Stomach (tissue), 9 donors: ENCODE data around the gene SH3YL1. TPM values are rescaled to one million over a fixed set of nuclear protein-coding genes. Genes with fewer than 3 reads are reported as not detected.

Source experiments
- DNase-seq, 2 donors: peaks; one replicate each; pipeline versions ENCODE4 v3.0.0 to v3.0.0-alpha.2; 2013 to 2019
- H3K27ac ChIP-seq, 5 donors: fragments of 200-600 bp in 4 of 5; sonication (generic) in 4 of 5; one replicate each; pipeline ENCODE4 v1.5.1; 2013 to 2019; ENCODE audit warnings: mild to moderate bottlenecking in 1 of 5, moderate library complexity in 1 of 5
- H3K27me3 ChIP-seq, 3 donors: fragments of 200-600 bp; sonication (generic); one replicate each; pipeline ENCODE4 v1.5.1; 2017 to 2019; ENCODE audit warnings: mixed run types in 1 of 3
- H3K36me3 ChIP-seq, 4 donors: fragments of 200-600 bp; sonication (generic); 1 replicate in 3 of 4; 2 replicates in 1 of 4; pipeline ENCODE4 v1.5.1; 2016 to 2019
- H3K4me1 ChIP-seq, 4 donors: fragments of 200-600 bp; sonication (generic); one replicate each; pipeline ENCODE4 v1.5.1; 2016 to 2019
- H3K4me3 ChIP-seq, 4 donors: fragments of 200-600 bp; sonication (generic) in 3 of 4; one replicate each; pipeline ENCODE4 v1.5.1; 2016 to 2019; ENCODE audit warnings: mild to moderate bottlenecking in 1 of 4
- H3K9me3 ChIP-seq, 4 donors: fragments of 200-600 bp; sonication (generic); one replicate each; pipeline ENCODE4 v1.5.1; 2016 to 2019
- EP300 ChIP-seq: sonication (generic); formaldehyde crosslinking; IDR thresholded peaks from one replicate; pipeline ENCODE4 v1.6.1; 2017; ENCODE audit warnings: antibody characterized with exemption
- POLR2A ChIP-seq, 4 donors: fragments of 450-650 bp; IDR thresholded peaks; one replicate each; pipeline ENCODE4 v1.6.1; 2016; ENCODE audit warnings: antibody characterized with exemption in 4 of 4, control low read depth in 2 of 4, mild to moderate bottlenecking in 1 of 4, moderate library complexity in 1 of 4
- POLR2AphosphoS5 ChIP-seq, 3 donors: sonication (generic); formaldehyde crosslinking; IDR thresholded peaks; one replicate each; pipeline ENCODE4 v1.6.1; 2016; ENCODE audit warnings: antibody characterized with exemption in 3 of 3
- WGBS, 5 donors: extraction: QIAGEN DNeasy Blood & Tissue Kit in 3 of 5; methylation state at CpG; one replicate each; pipeline versions ENCODE4 v1.1.5 to v1.1.7; 2013 to 2018; 5-methylcytosine and 5-hydroxymethylcytosine counted together
- intact Hi-C: fragments of 100-400 bp; cut with DNase I; formaldehyde crosslinking; loops from one replicate; pipeline ENCODE4 v1.15.1; 2023; ENCODE audit warnings: low total_unique reads
- polyA plus RNA-seq, 3 donors: library from polyadenylated mRNA; stranded (reverse); fragments of 200-250 nt; gene quantifications; one replicate each; pipeline ENCODE4 v1.2.3, GENCODE V29; 2013
- total RNA-seq, 5 donors: library from RNA; depleted of rRNA; stranded (reverse); fragments of >200 nt; gene quantifications; one replicate each; pipeline versions ENCODE4 v1.1.0 to v1.2.3, GENCODE V29; 2014 to 2016
- TF ChIP-seq, protein P1 (sequence below), 7 experiments: fragments of 450-650 bp in 4 of 7; fragments of 200-600 bp in 3 of 7; sonication (generic) in 3 of 7; IDR thresholded peaks; one replicate each; pipeline ENCODE4 v1.5.1; 2016 to 2019; ENCODE audit warnings: antibody characterized with exemption in 7 of 7, control low read depth in 2 of 7, mild to moderate bottlenecking in 1 of 7
- donor health status: healthy with polysubstance abuse.
- donor health status: Bipolar disorder and iron deficiency.
- donor health status: healthy.

SH3YL1 gene
- total and polyA plus RNA-seq, 8 donors: 45.5 to 230 (median 143) TPM

DNA sequence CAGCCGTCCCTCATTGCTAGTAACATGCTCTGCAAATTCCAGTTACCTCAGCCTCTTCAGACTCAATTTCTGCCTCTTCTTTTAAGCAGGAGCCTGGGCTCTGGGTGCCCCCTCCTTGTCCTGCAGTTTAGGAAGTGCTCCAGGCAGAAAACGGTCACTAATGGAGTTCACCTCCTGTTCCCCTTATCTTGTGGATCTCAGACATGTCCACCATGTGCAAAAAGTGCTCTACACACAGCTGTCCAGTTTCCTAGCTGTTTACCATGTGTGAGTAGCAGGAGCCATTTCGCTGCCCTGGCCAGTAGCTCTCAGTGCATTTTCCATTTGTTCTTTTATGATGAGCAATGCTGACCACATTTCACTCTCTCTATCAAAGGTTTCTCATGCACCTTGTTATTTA, 4.9 kb downstream of the SH3YL1 start:
- WGBS, 5 donors: 74 to 88% (median 77%) methylated on average over 3 of the region's 3 CpGs
- H3K27ac ChIP-seq: no peak overlapping the region
- intact Hi-C loops: no loop called here
- peaks cover 0 to 6% (median 0%) of the 10 kb centered on the region in 4 donors for H3K9me3 ChIP-seq
- no peak for TF ChIP-seq EP300
- TF ChIP-seq POLR2A (IDR thresholded peaks at IDR 0.05): no peak
- TF ChIP-seq POLR2AphosphoS5 (IDR thresholded peaks at IDR 0.05): no peak
- DNase-seq: no peak
- H3K27me3 ChIP-seq: no peaks in the 10 kb centered on the region
- H3K36me3 ChIP-seq: peaks cover 0 to 6% (median 0%) of the 10 kb centered on the region in 4 donors
- no peak overlapping the region for H3K4me3 ChIP-seq
- peaks cover 22 to 36% (median 30%) of the 10 kb centered on the region in 4 donors for H3K4me1 ChIP-seq

DNA sequence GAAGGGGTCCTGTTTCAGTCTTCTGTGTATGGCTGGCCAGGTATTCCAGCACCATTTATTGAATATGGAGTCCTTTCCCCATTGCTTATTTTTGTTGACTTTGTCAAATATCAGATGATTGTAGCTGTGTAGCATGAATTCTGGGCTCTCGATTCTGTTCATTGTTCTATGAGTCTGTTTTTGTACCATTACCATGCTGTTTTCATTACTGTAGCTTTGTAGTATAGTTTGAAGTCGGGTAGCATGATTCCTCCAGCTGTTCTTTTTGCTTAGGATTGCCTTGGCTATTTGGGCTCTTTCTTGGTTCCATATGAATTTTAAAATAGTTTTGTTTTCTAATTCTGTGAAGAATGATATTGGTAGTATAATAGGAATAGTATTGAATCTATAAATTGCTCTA, 6.0 kb downstream of the SH3YL1 start:
- DNase-seq: no peak
- Histone ChIP-seq H3K4me3 (no peak overlapping the region), H3K4me1 (peaks cover 15 to 27% (median 20%) of the 10 kb centered on the region in 4 donors), H3K36me3 (peaks cover 0 to 6% (median under 1%) of the 10 kb centered on the region in 4 donors), H3K27ac (no peak overlapping the region), H3K27me3 (no peaks in the 10 kb centered on the region), H3K9me3 (peaks cover 0 to 6% (median 0%) of the 10 kb centered on the region in 4 donors)
- 93 to 100% (median 96%) methylated on average over 2 of the region's 2 CpGs for WGBS, 5 donors
- intact Hi-C loops: no loop called here
- TF ChIP-seq, protein P1, sequence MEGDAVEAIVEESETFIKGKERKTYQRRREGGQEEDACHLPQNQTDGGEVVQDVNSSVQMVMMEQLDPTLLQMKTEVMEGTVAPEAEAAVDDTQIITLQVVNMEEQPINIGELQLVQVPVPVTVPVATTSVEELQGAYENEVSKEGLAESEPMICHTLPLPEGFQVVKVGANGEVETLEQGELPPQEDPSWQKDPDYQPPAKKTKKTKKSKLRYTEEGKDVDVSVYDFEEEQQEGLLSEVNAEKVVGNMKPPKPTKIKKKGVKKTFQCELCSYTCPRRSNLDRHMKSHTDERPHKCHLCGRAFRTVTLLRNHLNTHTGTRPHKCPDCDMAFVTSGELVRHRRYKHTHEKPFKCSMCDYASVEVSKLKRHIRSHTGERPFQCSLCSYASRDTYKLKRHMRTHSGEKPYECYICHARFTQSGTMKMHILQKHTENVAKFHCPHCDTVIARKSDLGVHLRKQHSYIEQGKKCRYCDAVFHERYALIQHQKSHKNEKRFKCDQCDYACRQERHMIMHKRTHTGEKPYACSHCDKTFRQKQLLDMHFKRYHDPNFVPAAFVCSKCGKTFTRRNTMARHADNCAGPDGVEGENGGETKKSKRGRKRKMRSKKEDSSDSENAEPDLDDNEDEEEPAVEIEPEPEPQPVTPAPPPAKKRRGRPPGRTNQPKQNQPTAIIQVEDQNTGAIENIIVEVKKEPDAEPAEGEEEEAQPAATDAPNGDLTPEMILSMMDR (IDR thresholded peaks at IDR 0.05): no peak
- no peak for TF ChIP-seq POLR2A (IDR thresholded peaks at IDR 0.05)
- TF ChIP-seq EP300: no peak
- no peak for TF ChIP-seq POLR2AphosphoS5 (IDR thresholded peaks at IDR 0.05)

DNA sequence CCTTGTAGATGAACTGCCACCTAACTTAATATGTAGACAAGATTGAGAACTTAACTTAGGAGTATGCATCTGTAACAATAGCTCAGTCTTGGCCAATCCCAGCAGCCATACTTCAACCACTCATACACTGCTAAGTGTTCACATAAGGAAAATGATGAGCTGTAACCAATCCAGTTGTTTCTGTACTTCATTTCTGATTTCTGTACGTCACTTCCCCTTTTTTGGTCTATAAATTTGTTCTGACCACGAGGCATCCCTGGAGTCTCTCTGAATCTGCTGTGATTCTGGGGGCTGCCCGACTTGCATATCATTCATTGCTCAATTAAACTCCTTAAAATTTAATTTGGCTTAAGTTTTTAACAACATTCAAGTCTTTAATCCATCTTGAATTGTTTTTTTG, 6.4 kb downstream of the SH3YL1 start:
- intact Hi-C loops: no loop called here
- peaks cover 0 to 6% (median 0%) of the 10 kb centered on the region in 4 donors for H3K9me3 ChIP-seq
- no peaks in the 10 kb centered on the region for H3K27me3 ChIP-seq
- peaks cover 0 to 9% (median 4%) of the 10 kb centered on the region in 4 donors for H3K36me3 ChIP-seq
- no peak for DNase-seq
- no peak overlapping the region for H3K4me3 ChIP-seq
- 80 to 92% (median 87%) methylated on average over 3 of the region's 3 CpGs for WGBS, 5 donors
- peaks cover 15 to 23% (median 19%) of the 10 kb centered on the region in 4 donors for H3K4me1 ChIP-seq
- TF ChIP-seq POLR2AphosphoS5 (IDR thresholded peaks at IDR 0.05) (no peak), EP300 (no peak), POLR2A (IDR thresholded peaks at IDR 0.05) (no peak)
- TF ChIP-seq, protein P1 (IDR thresholded peaks at IDR 0.05): no peak
- H3K27ac ChIP-seq: no peak overlapping the region

- H3K4me1 ChIP-seq: peaks cover 12 to 13% (median 13%) of the 10 kb centered on the region in 4 donors
- no peak overlapping the region for H3K4me3 ChIP-seq
- peaks cover 0 to 23% (median 17%) of the 10 kb centered on the region in 4 donors for H3K36me3 ChIP-seq
- 52 to 72% (median 57%) methylated on average over 3 of the region's 3 CpGs for WGBS, 5 donors
- TF ChIP-seq, protein P1 (IDR thresholded peaks at IDR 0.05): no peak
- no peak for TF ChIP-seq POLR2A (IDR thresholded peaks at IDR 0.05)
- no peak for TF ChIP-seq POLR2AphosphoS5 (IDR thresholded peaks at IDR 0.05)
- no peak for TF ChIP-seq EP300
- no peaks in the 10 kb centered on the region for H3K27me3 ChIP-seq
- peaks cover 0 to 6% (median 0%) of the 10 kb centered on the region in 4 donors for H3K9me3 ChIP-seq
- intact Hi-C loops: no loop called here
- no peak overlapping the region for H3K27ac ChIP-seq
- DNase-seq: no peak
These were observed 7.7 kb downstream of the SH3YL1 start for GRCh38 chr2:256094-256493.

DNA sequence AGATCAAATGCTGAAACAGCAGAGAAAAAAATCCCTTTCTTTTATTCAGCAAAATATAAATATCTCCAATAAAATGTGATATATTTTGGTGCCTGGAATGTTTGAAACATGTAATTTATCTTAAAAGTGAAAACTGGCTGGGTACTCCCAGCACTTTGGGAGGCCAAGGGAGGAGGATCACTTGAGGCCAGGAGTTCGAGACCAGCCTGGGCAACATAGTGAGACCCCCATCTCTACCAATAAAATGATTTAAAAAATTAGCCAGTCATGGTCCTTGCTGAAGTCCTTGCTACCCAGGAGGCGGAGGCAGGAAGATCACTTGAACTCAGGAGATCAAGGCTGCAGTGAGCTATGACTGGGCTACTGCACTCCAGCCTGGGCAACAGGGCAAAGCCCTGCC, 8.6 kb downstream of the SH3YL1 start:
- H3K36me3 ChIP-seq: peaks cover 0 to 25% (median 22%) of the 10 kb centered on the region in 4 donors
- H3K27ac ChIP-seq: no peak overlapping the region
- peaks cover 3 to 4% (median 4%) of the 10 kb centered on the region in 4 donors for H3K4me1 ChIP-seq
- no peak for TF ChIP-seq EP300
- TF ChIP-seq, protein P1 (IDR thresholded peaks at IDR 0.05): no peak
- no peak for TF ChIP-seq POLR2AphosphoS5 (IDR thresholded peaks at IDR 0.05)
- TF ChIP-seq POLR2A (IDR thresholded peaks at IDR 0.05): no peak
- 94 to 98% (median 95%) methylated on average over 2 of the region's 2 CpGs for WGBS, 5 donors
- H3K4me3 ChIP-seq: no peak overlapping the region
- intact Hi-C loops: no loop called here
- DNase-seq: no peak
- no peaks in the 10 kb centered on the region for H3K27me3 ChIP-seq
- H3K9me3 ChIP-seq: peaks cover 0 to 6% (median 0%) of the 10 kb centered on the region in 4 donors
